HEK293T (cell line): Measurements from ENCODE around the gene SAMD8.

Experiments used
- CTCF ChIA-PET: fragments of 350-600 bp; formaldehyde crosslinking; extraction: SDS; loops from one replicate; lab custom pipeline; 2021; ENCODE audit warnings: antibody characterized with exemption, inconsistent platforms; lab: Yijun Ruan, JAX
- POLR2A ChIA-PET: fragments of 350-600 bp; formaldehyde crosslinking; extraction: SDS; loops from one replicate; lab custom pipeline; 2020; ENCODE audit warnings: antibody characterized with exemption, inconsistent platforms; lab: Yijun Ruan, JAX
- DNase-seq: peaks from one replicate; pipeline ENCODE4 v3.0.0; 2012; ENCODE audit warnings: mixed read lengths; ENCODE audit errors: extremely low spot score
- ARNT ChIP-seq: fragments of 450-650 bp; IDR thresholded peaks from 2 replicates; pipeline ENCODE4 v1.6.1; 2017; ENCODE audit warnings: mild to moderate bottlenecking
- BHLHE40 ChIP-seq: fragments of 450-650 bp; IDR thresholded peaks from 2 replicates; pipeline ENCODE4 v1.6.1; 2016; ENCODE audit warnings: mild to moderate bottlenecking, moderate library complexity, borderline replicate concordance
- CTBP1 ChIP-seq: fragments of 450-650 bp; IDR thresholded peaks from 2 replicates; pipeline ENCODE4 v1.6.1; 2016; ENCODE audit warnings: borderline replicate concordance
- ELF4 ChIP-seq: fragments of 450-650 bp; IDR thresholded peaks from 2 replicates; pipeline ENCODE4 v1.6.1; 2017; ENCODE audit warnings: antibody characterized with exemption
- FOXA1 ChIP-seq: fragments of 450-650 bp; IDR thresholded peaks from 2 replicates; pipeline ENCODE4 v1.6.1; 2016; ENCODE audit warnings: mild to moderate bottlenecking
- FOXK2 ChIP-seq: fragments of 450-650 bp; IDR thresholded peaks from 2 replicates; pipeline ENCODE4 v1.6.1; 2016; ENCODE audit warnings: mild to moderate bottlenecking
- FOXM1 ChIP-seq: fragments of 450-650 bp; IDR thresholded peaks from 2 replicates; pipeline ENCODE4 v1.6.1; 2017; ENCODE audit warnings: mild to moderate bottlenecking, borderline replicate concordance
- HDGF ChIP-seq: fragments of 450-650 bp; IDR thresholded peaks from 2 replicates; pipeline ENCODE4 v1.6.1; 2017; ENCODE audit warnings: antibody characterized with exemption, borderline replicate concordance
- L3MBTL2 ChIP-seq: fragments of 450-650 bp; conservative IDR thresholded peaks from 2 replicates; pipeline ENCODE4 v1.6.1; 2016; ENCODE audit warnings: mild to moderate bottlenecking
- LEF1 ChIP-seq: fragments of 450-650 bp; IDR thresholded peaks from 2 replicates; pipeline ENCODE4 v1.6.1; 2017; ENCODE audit warnings: mild to moderate bottlenecking, borderline replicate concordance
- NFRKB ChIP-seq: fragments of 450-650 bp; IDR thresholded peaks from 2 replicates; pipeline ENCODE4 v1.6.1; 2016; ENCODE audit warnings: mild to moderate bottlenecking, moderate library complexity
- SP1 ChIP-seq: fragments of 450-650 bp; IDR thresholded peaks from 2 replicates; pipeline ENCODE4 v1.6.1; 2017
- SUZ12 ChIP-seq: fragments of 450-650 bp; IDR thresholded peaks from 2 replicates; pipeline ENCODE4 v1.6.1; 2016; ENCODE audit warnings: mild to moderate bottlenecking
- TARDBP ChIP-seq: fragments of 450-650 bp; IDR thresholded peaks from 2 replicates; pipeline ENCODE4 v1.6.1; 2016
- ZNF384 ChIP-seq: fragments of 450-650 bp; IDR thresholded peaks from 2 replicates; pipeline ENCODE4 v1.6.1; 2016
- TF ChIP-seq, protein P1 (sequence below): fragments of 450-650 bp; IDR thresholded peaks from 2 replicates; pipeline ENCODE4 v1.6.1; 2016

The SAMD8 gene

GRCh38 chr10:75072727-75073126 is 38.7 kb upstream of the SAMD8 start:
- ChIA-PET CTCF (no interaction called here), POLR2A (no interaction called here)
- no peak for TF ChIP-seq FOXA1
- no peak for TF ChIP-seq FOXM1
- TF ChIP-seq ARNT: no peak
- no peak for TF ChIP-seq L3MBTL2

GRCh38 chr10:75073442-75073841 is 38.0 kb upstream of the SAMD8 start:
- POLR2A ChIA-PET: no interaction called here

More at GRCh38 chr10:75072727-75073126, 38.7 kb upstream of the SAMD8 start:
- no peak for DNase-seq

DNA sequence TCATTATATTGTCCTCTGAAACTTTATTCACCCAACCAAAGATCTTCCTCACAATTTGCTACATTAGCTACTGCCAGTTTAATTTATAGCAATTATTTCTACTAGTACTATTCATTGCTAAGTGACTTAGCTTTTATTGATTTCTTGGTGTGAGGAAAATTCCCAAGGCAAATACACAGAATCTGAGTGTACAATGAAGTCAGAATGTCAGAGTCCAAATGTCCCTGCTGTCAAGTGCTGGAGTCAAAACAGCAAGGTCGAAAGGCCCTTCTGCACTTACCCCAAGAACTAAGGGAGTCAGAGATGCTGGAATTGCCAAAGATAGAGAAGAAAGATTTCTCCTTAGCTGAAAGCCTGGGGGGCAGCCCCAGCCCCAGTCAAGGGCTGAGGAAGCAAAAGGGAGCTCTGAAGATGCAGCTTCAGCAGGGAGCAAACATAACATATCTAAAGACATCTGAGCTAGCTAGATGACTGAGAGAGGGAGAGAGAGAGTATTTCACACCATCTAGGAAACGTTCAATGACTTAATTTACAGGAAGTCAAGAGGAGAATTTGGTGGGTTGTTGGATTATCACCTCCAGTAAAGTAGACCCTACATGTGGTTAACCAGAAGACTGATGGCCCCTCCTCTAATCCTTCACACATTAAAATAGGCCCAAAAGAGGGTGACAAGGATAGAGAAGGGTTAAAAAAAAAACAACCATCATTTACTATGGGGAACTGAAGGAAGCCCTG is 36.6 kb upstream of the SAMD8 start:
- POLR2A ChIA-PET: interaction anchor here (0.8 to 1.1 kb wide), 3 partner anchors 30 to 336 kb away, joined by 3 read pairs; no protein-coding TSS in a partner anchor
- TF ChIP-seq FOXA1 (no peak), FOXM1 (no peak), TARDBP (no peak), ARNT (no peak), BHLHE40 (no peak), ZNF384 (no peak), SUZ12 (no peak), L3MBTL2 (no peak), HDGF (no peak), LEF1 (no peak), SP1 (no peak), CTBP1 (no peak), ELF4 (no peak), NFRKB (no peak), FOXK2 (no peak)
- TF ChIP-seq, protein P1, sequence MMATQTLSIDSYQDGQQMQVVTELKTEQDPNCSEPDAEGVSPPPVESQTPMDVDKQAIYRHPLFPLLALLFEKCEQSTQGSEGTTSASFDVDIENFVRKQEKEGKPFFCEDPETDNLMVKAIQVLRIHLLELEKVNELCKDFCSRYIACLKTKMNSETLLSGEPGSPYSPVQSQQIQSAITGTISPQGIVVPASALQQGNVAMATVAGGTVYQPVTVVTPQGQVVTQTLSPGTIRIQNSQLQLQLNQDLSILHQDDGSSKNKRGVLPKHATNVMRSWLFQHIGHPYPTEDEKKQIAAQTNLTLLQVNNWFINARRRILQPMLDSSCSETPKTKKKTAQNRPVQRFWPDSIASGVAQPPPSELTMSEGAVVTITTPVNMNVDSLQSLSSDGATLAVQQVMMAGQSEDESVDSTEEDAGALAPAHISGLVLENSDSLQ: no peak
- CTCF ChIA-PET: no interaction called here
- no peak for DNase-seq

More at GRCh38 chr10:75073442-75073841, 38.0 kb upstream of the SAMD8 start:
- no peak for DNase-seq
- no peak for TF ChIP-seq FOXM1
- TF ChIP-seq ZNF384: no peak
- CTCF ChIA-PET: no interaction called here

- TF ChIP-seq BHLHE40: no peak
- no peak for TF ChIP-seq ELF4
- no peak for TF ChIP-seq LEF1
- no peak for TF ChIP-seq L3MBTL2
- no peak for TF ChIP-seq HDGF
- no peak for TF ChIP-seq ZNF384
- no peak for TF ChIP-seq ARNT
- no peak for TF ChIP-seq TARDBP
- no peak for TF ChIP-seq SP1
- ChIA-PET CTCF (no interaction called here), POLR2A (no interaction called here)
- DNase-seq: no peak
Measured at GRCh38 chr10:75076348-75076747, 35.1 kb upstream of the SAMD8 start.

GRCh38 chr10:75079436-75080083 is 31.9 kb upstream of the SAMD8 start:
- DNase-seq: no peak
- CTCF ChIA-PET: interaction anchor here (0.7 kb wide), 1 partner anchor 458 kb away, joined by 3 read pairs; no protein-coding TSS in a partner anchor
- POLR2A ChIA-PET: no interaction called here
- TF ChIP-seq, protein P1: peak; percentile 61
- no peak for TF ChIP-seq FOXA1

- CTCF ChIA-PET: interaction anchor here (0.7 kb wide), 1 partner anchor 457 kb away, joined by 3 read pairs; no protein-coding TSS in a partner anchor
- TF ChIP-seq CTBP1: no peak
- no peak for TF ChIP-seq NFRKB
- TF ChIP-seq ARNT: no peak
- no peak for TF ChIP-seq FOXA1
- no peak for TF ChIP-seq SUZ12
- no peak for TF ChIP-seq TARDBP
- TF ChIP-seq FOXK2: no peak
- no peak for TF ChIP-seq L3MBTL2
- TF ChIP-seq HDGF: no peak
- no peak for TF ChIP-seq ELF4
- no peak for TF ChIP-seq LEF1
- TF ChIP-seq BHLHE40: no peak
- no peak for TF ChIP-seq SP1
- no peak for TF ChIP-seq FOXM1
- no peak for TF ChIP-seq ZNF384
- TF ChIP-seq, protein P1: no peak
- POLR2A ChIA-PET: no interaction called here
- DNase-seq: no peak
Measured at GRCh38 chr10:75080554-75080953, 30.9 kb upstream of the SAMD8 start.

DNA sequence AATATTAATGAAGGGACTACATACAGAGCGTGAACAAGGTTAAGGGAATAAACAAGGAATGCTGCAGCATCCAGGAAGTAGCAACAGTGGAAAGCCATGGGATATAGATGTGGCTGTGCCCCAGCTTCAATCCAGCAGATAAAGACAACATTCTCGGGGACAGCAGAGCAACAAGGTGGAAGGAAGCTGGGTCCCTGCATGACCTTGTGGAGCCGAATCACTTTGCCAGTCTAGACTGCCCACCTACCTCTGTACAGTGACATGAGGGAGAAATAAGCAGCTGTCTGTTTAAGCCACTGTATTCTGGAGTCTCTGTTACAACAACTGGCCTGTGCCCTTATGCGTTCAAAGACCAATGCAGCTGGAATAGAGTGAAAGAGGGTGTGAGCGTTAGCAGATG is 30.1 kb upstream of the SAMD8 start:
- ChIA-PET CTCF (no interaction called here), POLR2A (no interaction called here)
- no peak for DNase-seq
- TF ChIP-seq, protein P1: no peak
- TF ChIP-seq L3MBTL2 (no peak), FOXA1 (no peak), CTBP1 (no peak)
